Smooth muscle cell (in vitro differentiated cells): ENCODE results near the gene SUPT3H. TPM values are rescaled to one million over a fixed set of nuclear protein-coding genes. Genes with fewer than 3 reads are reported as not detected.

ENCODE experiments used
- DNase-seq: peaks from one replicate; lab custom pipeline; 2025; ENCODE audit not compliant: unreplicated experiment; lab: John Stamatoyannopoulos, UW
- H2AFZ ChIP-seq: fragments of 200-600 bp; sonication (generic); 2 replicates; pipeline ENCODE4 v1.6.0; 2016; ENCODE audit warnings: antibody characterized with exemption, low read depth, mild to moderate bottlenecking
- H3F3A ChIP-seq: fragments of 200-600 bp; sonication (generic); 2 replicates; pipeline ENCODE4 v1.6.0; 2017; ENCODE audit warnings: antibody characterized with exemption, low read depth
- H3K27ac ChIP-seq: fragments of 200-600 bp; sonication (generic); 2 replicates; pipeline ENCODE4 v1.5.1; 2016; ENCODE audit warnings: low read depth, mild to moderate bottlenecking
- H3K27me3 ChIP-seq: fragments of 200-600 bp; sonication (generic); 2 replicates; pipeline ENCODE4 v1.6.1; 2016; ENCODE audit warnings: low read depth, mild to moderate bottlenecking
- H3K36me3 ChIP-seq: fragments of 200-600 bp; sonication (generic); 2 replicates; pipeline ENCODE4 v1.5.1; 2016; ENCODE audit warnings: low read depth
- H3K4me1 ChIP-seq: fragments of 200-600 bp; sonication (generic); 2 replicates; pipeline ENCODE4 v1.5.1; 2016; ENCODE audit warnings: low read depth
- H3K4me2 ChIP-seq: fragments of 200-600 bp; sonication (generic); 2 replicates; pipeline ENCODE4 v1.6.0; 2016; ENCODE audit warnings: mild to moderate bottlenecking
- H3K4me3 ChIP-seq: fragments of 200-600 bp; sonication (generic); 2 replicates; pipeline ENCODE4 v1.5.1; 2016; ENCODE audit warnings: mild to moderate bottlenecking
- H3K79me2 ChIP-seq: fragments of 200-600 bp; sonication (generic); 2 replicates; pipeline ENCODE4 v1.6.0; 2016; ENCODE audit warnings: low read depth, mild to moderate bottlenecking
- H3K9ac ChIP-seq: fragments of 200-600 bp; sonication (generic); 2 replicates; pipeline ENCODE4 v1.6.0; 2016; ENCODE audit warnings: low read depth
- H3K9me3 ChIP-seq: fragments of 200-600 bp; sonication (generic); replicated peaks from 2 replicates; pipeline ENCODE4 v1.5.1; 2016; ENCODE audit warnings: low read depth
- H4K20me1 ChIP-seq: fragments of 200-600 bp; sonication (generic); 2 replicates; pipeline ENCODE4 v1.6.0; 2016; ENCODE audit warnings: low read depth
- WGBS: methylation state at CpG from one replicate; pipeline ENCODE4 v1.1.7; 2016; ENCODE audit warnings: low lambda C conversion rate; 5-methylcytosine and 5-hydroxymethylcytosine counted together
- polyA plus RNA-seq: library from polyadenylated mRNA; unstranded; fragments of >200 nt; fragmentation: Nextera tagmentation; extraction: Ambion mirVana; gene quantifications from 2 replicates; pipeline ENCODE4 v1.2.1, GENCODE V29; 2016
- total RNA-seq: library from RNA; depleted of rRNA; stranded (reverse); fragments of >200 nt; gene quantifications from 2 replicates; pipeline ENCODE4 v1.2.3, GENCODE V29; 2014
- TF ChIP-seq, protein P1 (sequence below): fragments of 200-600 bp; sonication (generic); IDR thresholded peaks from 2 replicates; pipeline ENCODE4 v1.5.1; 2017; ENCODE audit warnings: borderline replicate concordance, mild to moderate bottlenecking, antibody characterized with exemption; ENCODE audit not compliant: insufficient read depth, poor library complexity, severe bottlenecking

SUPT3H gene
- total and polyA plus RNA-seq, 2 experiments from 2014 or later: 19.4 to 22.9 TPM

DNA sequence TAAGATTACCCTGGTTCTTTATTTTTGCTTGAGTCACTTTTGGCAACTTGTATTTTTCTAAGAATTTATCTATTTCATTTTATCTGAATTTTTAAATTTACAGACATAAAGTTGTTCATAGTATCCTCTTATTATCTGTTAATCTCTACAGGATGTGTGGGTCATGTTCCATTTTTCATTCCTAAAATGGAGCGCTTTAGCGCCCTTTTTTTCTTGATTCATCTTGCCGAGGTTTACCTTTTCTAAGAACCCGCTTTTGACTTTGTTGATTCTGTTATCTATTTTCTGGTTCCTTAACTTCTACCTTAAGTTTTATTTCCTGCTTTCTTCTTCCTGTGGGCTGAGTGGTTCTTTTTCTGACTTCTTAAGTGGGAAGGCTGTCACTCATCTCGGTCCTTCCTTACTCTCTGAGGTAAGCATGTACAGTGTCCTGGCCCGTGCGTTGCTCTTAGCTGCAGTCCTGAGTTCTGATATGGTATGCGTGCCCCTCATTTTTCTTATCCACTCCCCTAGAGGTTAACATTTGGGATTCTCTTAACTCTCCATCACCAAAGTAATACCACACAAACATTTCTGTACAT, 590.4 kb downstream of the SUPT3H start:
- TF ChIP-seq, protein P1, sequence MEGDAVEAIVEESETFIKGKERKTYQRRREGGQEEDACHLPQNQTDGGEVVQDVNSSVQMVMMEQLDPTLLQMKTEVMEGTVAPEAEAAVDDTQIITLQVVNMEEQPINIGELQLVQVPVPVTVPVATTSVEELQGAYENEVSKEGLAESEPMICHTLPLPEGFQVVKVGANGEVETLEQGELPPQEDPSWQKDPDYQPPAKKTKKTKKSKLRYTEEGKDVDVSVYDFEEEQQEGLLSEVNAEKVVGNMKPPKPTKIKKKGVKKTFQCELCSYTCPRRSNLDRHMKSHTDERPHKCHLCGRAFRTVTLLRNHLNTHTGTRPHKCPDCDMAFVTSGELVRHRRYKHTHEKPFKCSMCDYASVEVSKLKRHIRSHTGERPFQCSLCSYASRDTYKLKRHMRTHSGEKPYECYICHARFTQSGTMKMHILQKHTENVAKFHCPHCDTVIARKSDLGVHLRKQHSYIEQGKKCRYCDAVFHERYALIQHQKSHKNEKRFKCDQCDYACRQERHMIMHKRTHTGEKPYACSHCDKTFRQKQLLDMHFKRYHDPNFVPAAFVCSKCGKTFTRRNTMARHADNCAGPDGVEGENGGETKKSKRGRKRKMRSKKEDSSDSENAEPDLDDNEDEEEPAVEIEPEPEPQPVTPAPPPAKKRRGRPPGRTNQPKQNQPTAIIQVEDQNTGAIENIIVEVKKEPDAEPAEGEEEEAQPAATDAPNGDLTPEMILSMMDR: no peak

DNA sequence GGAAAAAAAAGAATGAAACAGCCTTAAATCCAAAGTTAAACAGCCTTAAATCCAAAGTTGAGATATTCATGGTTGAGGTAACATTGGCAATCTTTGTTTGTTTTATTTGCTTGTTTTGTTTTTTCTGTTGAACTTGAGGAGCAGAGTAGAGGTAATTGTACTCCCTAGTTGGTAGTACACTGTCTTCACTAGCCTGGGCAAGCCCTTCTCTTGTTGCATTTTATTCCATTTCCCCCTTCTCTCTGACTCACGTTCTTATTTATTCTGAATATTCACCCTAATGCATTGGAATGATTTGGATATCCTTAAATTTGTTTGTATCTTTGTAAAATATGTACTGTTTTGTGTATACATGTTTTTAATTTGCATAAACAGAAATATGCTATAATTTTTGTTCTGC, 592.6 kb downstream of the SUPT3H start:
- Histone ChIP-seq H3K9ac (no peak overlapping the region), H3K9me3 (no peaks in the 10 kb centered on the region), H3K4me1 (no peaks in the 10 kb centered on the region), H3F3A (no peaks in the 10 kb centered on the region), H3K79me2 (no peaks in the 10 kb centered on the region), H2AFZ (no peak overlapping the region), H3K27ac (no peak overlapping the region), H3K36me3 (peaks cover 3% of the 10 kb centered on the region), H4K20me1 (no peaks in the 10 kb centered on the region), H3K4me3 (no peak overlapping the region), H3K27me3 (no peaks in the 10 kb centered on the region), H3K4me2 (no peak overlapping the region)
- DNase-seq: no peak
- WGBS: 61% methylated on average over 1 of the region's 1 CpG
- TF ChIP-seq, protein P1: no peak

More for the DNA sequence above, 590.4 kb downstream of the SUPT3H start:
- H3F3A ChIP-seq: no peaks in the 10 kb centered on the region
- H3K27ac ChIP-seq: no peak overlapping the region
- H3K79me2 ChIP-seq: no peaks in the 10 kb centered on the region
- no peak overlapping the region for H3K4me2 ChIP-seq
- H3K4me3 ChIP-seq: no peak overlapping the region
- H3K4me1 ChIP-seq: no peaks in the 10 kb centered on the region
- peaks cover 3% of the 10 kb centered on the region for H3K36me3 ChIP-seq
- no peak for DNase-seq
- no peak overlapping the region for H2AFZ ChIP-seq
- no peaks in the 10 kb centered on the region for H3K27me3 ChIP-seq
- no peaks in the 10 kb centered on the region for H4K20me1 ChIP-seq
- H3K9ac ChIP-seq: no peak overlapping the region
- 97% methylated on average over 8 of the region's 8 CpGs for WGBS
- no peaks in the 10 kb centered on the region for H3K9me3 ChIP-seq

DNA sequence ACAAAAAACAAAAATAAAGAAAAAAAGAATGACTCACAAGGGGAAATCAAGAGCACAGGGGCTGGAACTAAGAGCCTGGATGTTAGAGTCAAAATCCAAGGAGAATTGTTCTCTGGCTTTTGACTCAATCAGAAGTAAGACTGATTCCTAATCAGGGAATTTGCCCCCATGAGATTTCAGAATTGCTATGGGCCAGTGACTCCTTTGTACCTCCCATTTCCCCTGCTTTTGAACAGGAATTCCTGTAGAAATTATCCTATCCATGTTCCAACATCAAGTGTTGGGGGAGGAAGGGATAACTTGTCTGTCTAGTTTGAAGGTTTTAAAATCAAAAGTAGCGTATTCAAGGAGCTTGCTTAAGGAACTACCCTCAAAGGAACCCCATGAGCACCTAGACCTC, 593.5 kb downstream of the SUPT3H start:
- Histone ChIP-seq H3K4me1 (no peaks in the 10 kb centered on the region), H3F3A (no peaks in the 10 kb centered on the region), H4K20me1 (no peaks in the 10 kb centered on the region), H3K36me3 (peaks cover 3% of the 10 kb centered on the region), H2AFZ (no peak overlapping the region), H3K4me2 (no peak overlapping the region), H3K79me2 (no peaks in the 10 kb centered on the region), H3K9ac (no peak overlapping the region), H3K27ac (no peak overlapping the region), H3K4me3 (no peak overlapping the region), H3K9me3 (no peaks in the 10 kb centered on the region), H3K27me3 (no peaks in the 10 kb centered on the region)
- DNase-seq: no peak
- TF ChIP-seq, protein P1: no peak
- 100% methylated on average over 1 of the region's 1 CpG for WGBS

DNA sequence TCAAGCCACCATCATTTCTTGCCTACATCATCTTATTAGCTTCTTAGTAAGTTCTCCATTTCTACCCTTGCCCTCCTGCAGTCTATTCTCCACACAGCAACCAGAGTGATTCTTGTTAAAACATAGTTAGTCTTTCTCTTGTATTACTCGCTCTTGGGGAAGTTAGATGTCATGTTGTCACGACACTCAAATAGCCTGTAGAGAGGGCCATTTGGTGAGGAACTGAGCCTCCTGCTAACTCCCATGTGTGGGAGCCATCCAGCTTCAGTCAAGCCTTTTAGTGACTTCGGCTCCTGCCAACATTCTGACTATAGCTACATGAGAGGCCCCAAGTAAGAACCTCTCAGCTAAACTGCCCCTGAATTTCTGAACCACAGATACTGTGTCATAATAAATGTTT, 594.8 kb downstream of the SUPT3H start:
- Histone ChIP-seq H3K4me3 (no peak overlapping the region), H3K9me3 (no peaks in the 10 kb centered on the region), H3K36me3 (peaks cover 3% of the 10 kb centered on the region), H3F3A (no peaks in the 10 kb centered on the region), H3K27me3 (no peaks in the 10 kb centered on the region), H3K4me2 (no peak overlapping the region), H3K9ac (no peak overlapping the region), H3K27ac (no peak overlapping the region), H2AFZ (no peak overlapping the region), H3K79me2 (no peaks in the 10 kb centered on the region), H3K4me1 (no peaks in the 10 kb centered on the region), H4K20me1 (no peaks in the 10 kb centered on the region)
- DNase-seq: no peak
- TF ChIP-seq, protein P1: no peak
- WGBS: 81% methylated on average over 3 of the region's 3 CpGs
